Measurements from ENCODE around the gene TVP23A. TPM values are rescaled to one million over a fixed set of nuclear protein-coding genes. Genes with fewer than 3 reads are reported as not detected.
"Not testable (repeated sequence)": the region's sequence is repeated elsewhere in the genome, so short reads cannot be mapped to it uniquely, and the experiment has no call there.

The TVP23A gene
- polyA plus RNA-seq, 4 donors, result 0.73 to 1.5 TPM; not detected in 2

DNA sequence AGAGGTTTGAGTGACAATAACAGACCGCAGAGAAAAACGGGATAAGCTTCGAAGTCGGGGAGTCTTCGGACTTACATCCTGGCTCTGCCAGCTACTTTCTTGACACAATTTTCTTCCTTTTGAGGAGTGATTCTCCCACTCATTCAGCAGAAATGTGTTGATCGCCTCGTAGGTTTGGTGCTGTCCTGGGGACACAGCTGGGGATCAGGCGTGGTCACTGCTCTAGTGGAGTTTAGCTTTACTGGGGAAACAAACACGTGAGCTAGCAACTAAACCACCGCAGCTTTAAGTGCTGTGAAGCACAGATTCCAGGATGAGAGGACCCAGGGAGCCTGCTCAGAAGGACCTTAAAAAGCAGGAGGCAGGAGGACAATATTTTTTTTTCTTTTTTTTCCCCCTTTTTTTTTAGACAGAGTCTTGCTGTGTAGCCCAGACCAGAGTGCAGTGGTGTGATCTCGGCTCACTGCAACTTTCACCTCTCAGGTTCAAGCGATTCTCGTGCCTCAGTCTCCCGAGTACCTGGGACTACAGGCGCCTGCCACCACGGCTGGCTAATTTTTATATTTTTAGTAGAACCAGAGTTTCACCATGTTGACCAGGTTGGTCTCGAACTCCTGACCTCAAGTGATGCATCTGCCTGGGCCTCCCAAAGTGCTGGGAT lies 74.1 kb downstream of the TVP23A start:
- Histone ChIP-seq H3K9me3 (ENCODE audit: control insufficient read depth in 2 of 2, insufficient read depth in 1 of 2, low read depth in 1 of 2, low read length in 1 of 2) (no peaks in the 10 kb centered on the region), H3K4me3 (ENCODE audit: low read depth in 1 of 3, low read length in 3 of 3) (peak overlapping the region in 2 of 3 donors; percentile 50 to 60), H3K27ac (ENCODE audit: low read depth in 1 of 3, low read length in 2 of 3) (peak overlapping the region in 2 of 3 donors; percentile 57 to 60), H3K4me1 (ENCODE audit: control insufficient read depth in 3 of 3, insufficient read depth in 2 of 3, low read depth in 1 of 3, low read length in 2 of 3) (peaks cover 0 to 4% (median 0%) of the 10 kb centered on the region in 3 donors), H3K27me3 (ENCODE audit: control insufficient read depth in 3 of 3, insufficient read depth in 3 of 3, low read length in 3 of 3) (no peaks in the 10 kb centered on the region), H3K36me3 (ENCODE audit: control insufficient read depth in 3 of 3, insufficient read depth in 2 of 3, low read depth in 1 of 3, low read length in 3 of 3) (peaks cover 0 to 20% (median 3%) of the 10 kb centered on the region in 3 donors)
- DNase-seq (no peak), FAIRE-seq (no peak)
- 38 to 40% (median 38%) methylated on average over 17 of the region's 17 CpGs for WGBS, 3 donors

GRCh38 chr16:10743610-10744369 lies 74.8 kb downstream of the TVP23A start, which contains the start of gene NUBP1:
TSS of gene NUBP1 (plus strand) at chr16:10743842. CDS start at chr16:10743864, 22 bp downstream.
- Histone ChIP-seq H3K4me1 (ENCODE audit: control insufficient read depth in 3 of 3, insufficient read depth in 2 of 3, low read depth in 1 of 3, low read length in 2 of 3) (peaks cover 0 to 4% (median 0%) of the 10 kb centered on the region in 3 donors), H3K9me3 (ENCODE audit: control insufficient read depth in 2 of 2, insufficient read depth in 1 of 2, low read depth in 1 of 2, low read length in 1 of 2) (no peaks in the 10 kb centered on the region), H3K27ac (ENCODE audit: low read depth in 1 of 3, low read length in 2 of 3) (peak within 1 kb of the TSS; percentile 83 to 99 (median 93)), H3K4me3 (ENCODE audit: low read depth in 1 of 3, low read length in 3 of 3) (peak within 1 kb of the TSS; percentile 55 to 72 (median 60)), H3K36me3 (ENCODE audit: control insufficient read depth in 3 of 3, insufficient read depth in 2 of 3, low read depth in 1 of 3, low read length in 3 of 3) (peaks cover 0 to 17% (median 3%) of the 10 kb centered on the region in 3 donors), H3K27me3 (ENCODE audit: control insufficient read depth in 3 of 3, insufficient read depth in 3 of 3, low read length in 3 of 3) (no peaks in the 10 kb centered on the region)
- WGBS, 3 donors, result 0% methylated on average over 57 of the region's 57 CpGs
- no peak for FAIRE-seq
- peak; percentile 99 to 100 for DNase-seq

GRCh38 chr16:10743227-10743609 lies 75.4 kb downstream of the TVP23A start:
- FAIRE-seq, result no peak
- no peak for DNase-seq
- Histone ChIP-seq H3K27me3 (ENCODE audit: control insufficient read depth in 3 of 3, insufficient read depth in 3 of 3, low read length in 3 of 3) (no peaks in the 10 kb centered on the region), H3K4me1 (ENCODE audit: control insufficient read depth in 3 of 3, insufficient read depth in 2 of 3, low read depth in 1 of 3, low read length in 2 of 3) (peaks cover 0 to 4% (median 0%) of the 10 kb centered on the region in 3 donors), H3K4me3 (ENCODE audit: low read depth in 1 of 3, low read length in 3 of 3) (peak overlapping the region in 1 of 3 donors; percentile 60), H3K36me3 (ENCODE audit: control insufficient read depth in 3 of 3, insufficient read depth in 2 of 3, low read depth in 1 of 3, low read length in 3 of 3) (peaks cover 0 to 12% (median 3%) of the 10 kb centered on the region in 3 donors), H3K27ac (ENCODE audit: low read depth in 1 of 3, low read length in 2 of 3) (peak overlapping the region in 2 of 3 donors; percentile 93 to 99), H3K9me3 (ENCODE audit: control insufficient read depth in 2 of 2, insufficient read depth in 1 of 2, low read depth in 1 of 2, low read length in 1 of 2) (no peaks in the 10 kb centered on the region)
- 26 to 34% (median 26%) methylated on average over 5 of the region's 5 CpGs for WGBS, 3 donors

- H3K4me1 ChIP-seq (ENCODE audit: control insufficient read depth in 3 of 3, insufficient read depth in 2 of 3, low read depth in 1 of 3, low read length in 2 of 3), result peaks cover 0 to 4% (median 0%) of the 10 kb centered on the region in 3 donors
- H3K36me3 ChIP-seq (ENCODE audit: control insufficient read depth in 3 of 3, insufficient read depth in 2 of 3, low read depth in 1 of 3, low read length in 3 of 3), result no peaks in the 10 kb centered on the region
- H3K27ac ChIP-seq (ENCODE audit: low read depth in 1 of 3, low read length in 2 of 3), result no peak overlapping the region
- no peaks in the 10 kb centered on the region for H3K9me3 ChIP-seq (ENCODE audit: control insufficient read depth in 2 of 2, insufficient read depth in 1 of 2, low read depth in 1 of 2, low read length in 1 of 2)
- 13 to 46% (median 25%) methylated on average over 4 of the region's 4 CpGs for WGBS, 3 donors
- peak in 1 of 2 donors; percentile 39 for DNase-seq
- H3K4me3 ChIP-seq (ENCODE audit: low read depth in 1 of 3, low read length in 3 of 3), result no peak overlapping the region
- no peak for FAIRE-seq
- H3K27me3 ChIP-seq (ENCODE audit: control insufficient read depth in 3 of 3, insufficient read depth in 3 of 3, low read length in 3 of 3), result no peaks in the 10 kb centered on the region
These were observed 76.8 kb downstream of the TVP23A start for GRCh38 chr16:10741844-10742243.

- H3K27me3 ChIP-seq (ENCODE audit: control insufficient read depth in 3 of 3, insufficient read depth in 3 of 3, low read length in 3 of 3); FAIRE-seq; H3K9me3 ChIP-seq (ENCODE audit: control insufficient read depth in 2 of 2, insufficient read depth in 1 of 2, low read depth in 1 of 2, low read length in 1 of 2); DNase-seq; H3K27ac ChIP-seq (ENCODE audit: low read depth in 1 of 3, low read length in 2 of 3); H3K36me3 ChIP-seq (ENCODE audit: control insufficient read depth in 3 of 3, insufficient read depth in 2 of 3, low read depth in 1 of 3, low read length in 3 of 3); H3K4me3 ChIP-seq (ENCODE audit: low read depth in 1 of 3, low read length in 3 of 3); H3K4me1 ChIP-seq (ENCODE audit: control insufficient read depth in 3 of 3, insufficient read depth in 2 of 3, low read depth in 1 of 3, low read length in 2 of 3): not testable (repeated sequence)
- WGBS, 3 donors, result 91 to 97% (median 93%) methylated on average over 10 of the region's 10 CpGs
These were observed 77.3 kb downstream of the TVP23A start for GRCh38 chr16:10741249-10741648.

DNA sequence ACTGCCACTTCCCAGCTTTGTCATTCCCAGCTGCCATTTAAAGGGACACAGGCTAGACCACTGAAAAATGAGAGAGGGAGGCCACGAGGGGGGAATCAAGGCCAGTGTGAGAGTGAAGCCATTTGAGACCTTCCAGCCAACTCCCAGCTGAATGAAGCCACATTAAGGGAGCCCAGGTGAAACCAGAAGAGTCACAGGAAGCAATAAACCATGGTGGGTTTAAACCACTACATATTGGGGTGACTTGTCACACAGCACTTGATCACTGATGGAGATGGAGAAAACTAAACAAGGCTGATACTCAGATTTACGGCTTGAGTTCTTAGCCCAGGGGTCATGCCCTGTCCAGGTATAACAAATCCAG lies 77.8 kb downstream of the TVP23A start:
- H3K36me3 ChIP-seq (ENCODE audit: control insufficient read depth in 3 of 3, insufficient read depth in 2 of 3, low read depth in 1 of 3, low read length in 3 of 3), result no peaks in the 10 kb centered on the region
- no peaks in the 10 kb centered on the region for H3K9me3 ChIP-seq (ENCODE audit: control insufficient read depth in 2 of 2, insufficient read depth in 1 of 2, low read depth in 1 of 2, low read length in 1 of 2)
- FAIRE-seq (no peak), DNase-seq (no peak)
- H3K4me1 ChIP-seq (ENCODE audit: control insufficient read depth in 3 of 3, insufficient read depth in 2 of 3, low read depth in 1 of 3, low read length in 2 of 3), result peaks cover 0 to 4% (median 0%) of the 10 kb centered on the region in 3 donors
- no peaks in the 10 kb centered on the region for H3K27me3 ChIP-seq (ENCODE audit: control insufficient read depth in 3 of 3, insufficient read depth in 3 of 3, low read length in 3 of 3)
- no peak overlapping the region for H3K27ac ChIP-seq (ENCODE audit: low read depth in 1 of 3, low read length in 2 of 3)
- 68 to 87% (median 77%) methylated on average over 2 of the region's 2 CpGs for WGBS, 3 donors
- no peak overlapping the region for H3K4me3 ChIP-seq (ENCODE audit: low read depth in 1 of 3, low read length in 3 of 3)

DNA sequence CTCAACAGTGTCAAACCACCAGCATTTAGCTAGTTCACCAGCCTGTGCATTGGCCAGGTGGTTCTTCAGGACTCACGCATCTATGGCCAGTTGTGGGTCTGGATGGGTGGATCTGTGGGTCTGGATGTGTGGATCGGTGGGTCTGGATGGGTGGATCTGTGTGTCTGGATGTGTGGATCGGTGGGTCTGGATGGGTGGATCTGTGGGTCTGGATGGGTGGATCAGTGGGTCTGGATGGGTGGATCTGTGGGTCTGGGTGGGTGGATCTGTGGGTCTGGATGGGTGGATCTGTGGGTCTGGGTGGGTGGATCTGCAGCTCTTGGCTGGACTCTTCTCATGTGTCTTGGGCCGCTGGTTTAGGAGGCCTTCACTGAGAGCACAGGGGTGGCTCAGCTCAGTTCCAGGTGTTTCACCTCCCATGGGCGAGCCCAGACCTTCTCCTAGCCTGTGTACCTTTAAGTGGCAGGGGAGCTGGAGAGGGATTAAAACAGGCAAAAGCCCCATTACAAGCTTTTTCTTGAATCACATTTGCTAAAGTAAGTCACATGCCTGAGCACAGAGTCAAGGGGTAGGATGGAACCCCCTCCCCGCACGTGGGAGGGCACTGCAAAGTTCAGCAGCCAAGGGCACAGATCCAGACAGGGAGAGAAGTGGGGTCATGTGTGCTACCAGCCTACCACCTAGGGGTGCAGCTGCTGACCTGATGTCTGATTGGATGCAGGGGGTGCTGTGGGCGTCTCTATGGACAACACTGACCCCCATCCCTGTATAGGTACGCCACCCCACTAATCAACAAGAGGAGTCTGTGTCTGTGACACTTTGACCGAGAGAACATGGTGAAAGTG lies 78.4 kb downstream of the TVP23A start:
- Histone ChIP-seq H3K4me3 (ENCODE audit: low read depth in 1 of 3, low read length in 3 of 3) (no peak overlapping the region), H3K36me3 (ENCODE audit: control insufficient read depth in 3 of 3, insufficient read depth in 2 of 3, low read depth in 1 of 3, low read length in 3 of 3) (no peaks in the 10 kb centered on the region), H3K9me3 (ENCODE audit: control insufficient read depth in 2 of 2, insufficient read depth in 1 of 2, low read depth in 1 of 2, low read length in 1 of 2) (no peaks in the 10 kb centered on the region), H3K27ac (ENCODE audit: low read depth in 1 of 3, low read length in 2 of 3) (no peak overlapping the region), H3K27me3 (ENCODE audit: control insufficient read depth in 3 of 3, insufficient read depth in 3 of 3, low read length in 3 of 3) (no peaks in the 10 kb centered on the region), H3K4me1 (ENCODE audit: control insufficient read depth in 3 of 3, insufficient read depth in 2 of 3, low read depth in 1 of 3, low read length in 2 of 3) (peaks cover 0 to 4% (median 0%) of the 10 kb centered on the region in 3 donors)
- 83 to 92% (median 91%) methylated on average over 10 of the region's 10 CpGs for WGBS, 3 donors
- DNase-seq (no peak), FAIRE-seq (no peak)

All from small intestine (tissue), 7 donors.